HCT116 (cell line): Measurements from ENCODE around the gene MSL1. TPM values are rescaled to one million over a fixed set of nuclear protein-coding genes. Genes with fewer than 3 reads are reported as not detected.
A peak's percentile ranks its signal among the peaks of the same experiment; 100 is the strongest.

Experiments used
- ATAC-seq: fragments of 200-7000 bp; cut with Tn5 transposase; 2 replicates; pipeline ENCODE4 v1.9.1; 2020; ENCODE audit warnings: mild to moderate bottlenecking, moderate library complexity
- BruUV-seq: library from RNA; stranded (reverse); fragments of 400-500 nt; replicated peaks from 2 replicates; lab custom pipeline; 2021; lab: Mats Ljungman, UMichigan
- CTCF ChIA-PET: fragments of 300-600 bp; sonication (Branson Sonifier 250); formaldehyde crosslinking; loops from one replicate; lab custom pipeline; 2021; ENCODE audit warnings: antibody characterized with exemption; lab: Charles Lee
- POLR2A ChIA-PET: fragments of 300-600, 350-600 bp; sonication (Branson Sonifier 250); formaldehyde crosslinking; loops from one replicate; lab custom pipeline; 2021; ENCODE audit warnings: antibody characterized with exemption; lab: Charles Lee
- RAD21 ChIA-PET, 2 experiments: fragments of 300-600 bp; sonication (Branson Sonifier 250); formaldehyde crosslinking; loops; one replicate each; lab custom pipeline; 2023; ENCODE audit warnings: low total read pairs in 2 of 2; ENCODE audit not compliant: uncharacterized antibody in 2 of 2, unreplicated experiment in 2 of 2, low non-redundant PET in 1 of 2; lab: Charles Lee
- DNase-seq: peaks from one replicate; pipeline ENCODE4 v3.0.0-alpha.2; 2010; ENCODE audit warnings: low read depth, low spot score
- H2AFZ ChIP-seq: fragments of 200-600 bp; shearing (Covaris generic), sonication (generic); 2 replicates; pipeline ENCODE4 v1.6.1; 2017; ENCODE audit warnings: low read depth, mixed run types, mixed read lengths, antibody characterized with exemption, low read length; ENCODE audit not compliant: poor library complexity, severe bottlenecking
- H3K27ac ChIP-seq: 2 replicates; pipeline ENCODE4 v1.5.1; 2012; ENCODE audit warnings: low read depth, low read length
- H3K27me3 ChIP-seq: fragments of 200-600 bp; sonication (generic); 2 replicates; pipeline ENCODE4 v1.6.1; 2016; ENCODE audit warnings: mixed run types, low read length, mixed read lengths; ENCODE audit not compliant: insufficient read depth
- H3K36me3 ChIP-seq, 2 experiments: fragments of 200-500 bp in 1 of 2; fragments of 200-600 bp in 1 of 2; sonication (Bioruptor generic) in 1 of 2; sonication (generic) in 1 of 2; 2 replicates each; pipeline versions ENCODE4 v1.5.1 to v1.6.1; 2014 to 2016; ENCODE audit warnings: low read length in 2 of 2, inconsistent platforms in 1 of 2, mixed read lengths in 1 of 2, mixed run types in 1 of 2; ENCODE audit not compliant: insufficient read depth in 2 of 2, control insufficient read depth in 1 of 2
- H3K4me1 ChIP-seq, 2 experiments: fragments of 200-600 bp in 1 of 2; sonication (generic) in 1 of 2; 2 replicates each; pipeline versions ENCODE4 v1.5.1 to v1.6.1; 2012 to 2017; ENCODE audit warnings: low read length in 2 of 2, inconsistent platforms in 1 of 2, mild to moderate bottlenecking in 1 of 2, mixed read lengths in 1 of 2, mixed run types in 1 of 2, moderate library complexity in 1 of 2; ENCODE audit not compliant: insufficient read depth in 2 of 2, control insufficient read depth in 1 of 2
- H3K4me2 ChIP-seq: fragments of 200-600 bp; sonication (generic); 2 replicates; pipeline ENCODE4 v1.6.1; 2017; ENCODE audit warnings: mixed run types, low read length, mixed read lengths
- H3K4me3 ChIP-seq, 2 experiments: fragments of 200-600 bp in 1 of 2; sonication (generic) in 1 of 2; replicated peaks in 1 of 2; 2 replicates each; pipeline ENCODE4 v1.5.1; 2011 to 2016; ENCODE audit warnings: low read length in 2 of 2, control low read depth in 1 of 2, low read depth in 1 of 2, mild to moderate bottlenecking in 1 of 2, mixed read lengths in 1 of 2, mixed run types in 1 of 2
- H3K79me2 ChIP-seq: fragments of 200-600 bp; sonication (generic); 2 replicates; pipeline ENCODE4 v1.6.1; 2017; ENCODE audit warnings: mild to moderate bottlenecking, mixed run types, low read length, moderate library complexity, mixed read lengths; ENCODE audit not compliant: insufficient read depth
- H3K9ac ChIP-seq: fragments of 200-600 bp; sonication (generic); 2 replicates; pipeline ENCODE4 v1.6.1; 2016; ENCODE audit warnings: low read length, mixed read lengths
- H3K9me2 ChIP-seq: fragments of 200-600 bp; sonication (generic), shearing (Covaris generic); 2 replicates; pipeline ENCODE4 v1.6.1; 2017; ENCODE audit warnings: mixed run types, mild to moderate bottlenecking, moderate library complexity; ENCODE audit not compliant: insufficient read depth
- H3K9me3 ChIP-seq, 2 experiments: fragments of 200-500 bp in 1 of 2; fragments of 200-600 bp in 1 of 2; sonication (Bioruptor generic) in 1 of 2; sonication (generic) in 1 of 2; 2 replicates each; pipeline ENCODE4 v1.6.1; 2014 to 2017; ENCODE audit warnings: low read length in 2 of 2, mixed read lengths in 2 of 2, inconsistent platforms in 1 of 2, low read depth in 1 of 2, mild to moderate bottlenecking in 1 of 2, mixed run types in 1 of 2, moderate library complexity in 1 of 2; ENCODE audit not compliant: control insufficient read depth in 1 of 2, insufficient read depth in 1 of 2
- H4K20me1 ChIP-seq: fragments of 200-600 bp; sonication (generic), shearing (Covaris generic); 2 replicates; pipeline ENCODE4 v1.6.1; 2017; ENCODE audit warnings: mixed run types, mild to moderate bottlenecking, moderate library complexity; ENCODE audit not compliant: insufficient read depth
- EZH2 ChIP-seq: fragments of 200-600 bp; sonication (generic); IDR thresholded peaks from 2 replicates; pipeline ENCODE4 v1.6.1; 2017; ENCODE audit warnings: antibody characterized with exemption, mixed run types
- FOSL1 ChIP-seq: IDR thresholded peaks from 2 replicates; pipeline ENCODE4 v1.6.1; 2012; ENCODE audit warnings: low read depth
- JUND ChIP-seq: IDR thresholded peaks from 2 replicates; pipeline ENCODE4 v1.6.1; 2012
- POLR2AphosphoS5 ChIP-seq: IDR thresholded peaks from 2 replicates; pipeline ENCODE4 v1.6.1; 2011; ENCODE audit warnings: mild to moderate bottlenecking, low read depth, low read length, moderate library complexity
- SP1 ChIP-seq: IDR thresholded peaks from 2 replicates; pipeline ENCODE4 v1.6.1; 2012; ENCODE audit warnings: low read depth
- TCF7L2 ChIP-seq: IDR thresholded peaks from 2 replicates; pipeline ENCODE4 v1.7.0; 2011; ENCODE audit warnings: borderline replicate concordance, inconsistent platforms; ENCODE audit not compliant: insufficient read depth, insufficient read length; ENCODE audit errors: extremely low read depth
- ZNF274 ChIP-seq: fragments of 200-500 bp; sonication (Bioruptor generic); IDR thresholded peaks from 2 replicates; pipeline ENCODE4 v1.6.1; 2014; ENCODE audit warnings: mild to moderate bottlenecking, low read depth, low read length, inconsistent platforms
- intact Hi-C: fragments of 100-400 bp; cut with micrococcal nuclease; formaldehyde crosslinking; loops from 2 replicates; pipeline ENCODE4 v1.10.0; 2022
- total RNA-seq: library from RNA; stranded (reverse); gene quantifications from one replicate; pipeline ENCODE4 v1.2.1, GENCODE V29; 2021; ENCODE audit not compliant: unreplicated experiment
- TF ChIP-seq, protein P1 (sequence below): IDR thresholded peaks from 2 replicates; pipeline ENCODE4 v1.6.1; 2012
- TF ChIP-seq, protein P2 (sequence below): IDR thresholded peaks from 2 replicates; pipeline ENCODE4 v1.6.1; 2012; ENCODE audit warnings: low read depth
- TF ChIP-seq, protein P3 (sequence below), 3 experiments: fragments of 200-600 bp in 1 of 3; sonication (generic) in 1 of 3; IDR thresholded peaks in 2 of 3; conservative IDR thresholded peaks in 1 of 3; 2 replicates each; pipeline ENCODE4 v1.5.1; 2012 to 2017; ENCODE audit warnings: low read depth in 2 of 3, low read length in 2 of 3, antibody characterized with exemption in 1 of 3, borderline replicate concordance in 1 of 3, control low read depth in 1 of 3, mild to moderate bottlenecking in 1 of 3, mixed read lengths in 1 of 3, mixed run types in 1 of 3, moderate library complexity in 1 of 3; ENCODE audit not compliant: insufficient read depth in 1 of 3
- TF ChIP-seq, protein P4 (sequence below): IDR thresholded peaks from 2 replicates; pipeline ENCODE4 v1.6.1; 2012

The MSL1 gene
- total RNA-seq, 1 experiment from 2014 or later: 67.2 TPM

DNA sequence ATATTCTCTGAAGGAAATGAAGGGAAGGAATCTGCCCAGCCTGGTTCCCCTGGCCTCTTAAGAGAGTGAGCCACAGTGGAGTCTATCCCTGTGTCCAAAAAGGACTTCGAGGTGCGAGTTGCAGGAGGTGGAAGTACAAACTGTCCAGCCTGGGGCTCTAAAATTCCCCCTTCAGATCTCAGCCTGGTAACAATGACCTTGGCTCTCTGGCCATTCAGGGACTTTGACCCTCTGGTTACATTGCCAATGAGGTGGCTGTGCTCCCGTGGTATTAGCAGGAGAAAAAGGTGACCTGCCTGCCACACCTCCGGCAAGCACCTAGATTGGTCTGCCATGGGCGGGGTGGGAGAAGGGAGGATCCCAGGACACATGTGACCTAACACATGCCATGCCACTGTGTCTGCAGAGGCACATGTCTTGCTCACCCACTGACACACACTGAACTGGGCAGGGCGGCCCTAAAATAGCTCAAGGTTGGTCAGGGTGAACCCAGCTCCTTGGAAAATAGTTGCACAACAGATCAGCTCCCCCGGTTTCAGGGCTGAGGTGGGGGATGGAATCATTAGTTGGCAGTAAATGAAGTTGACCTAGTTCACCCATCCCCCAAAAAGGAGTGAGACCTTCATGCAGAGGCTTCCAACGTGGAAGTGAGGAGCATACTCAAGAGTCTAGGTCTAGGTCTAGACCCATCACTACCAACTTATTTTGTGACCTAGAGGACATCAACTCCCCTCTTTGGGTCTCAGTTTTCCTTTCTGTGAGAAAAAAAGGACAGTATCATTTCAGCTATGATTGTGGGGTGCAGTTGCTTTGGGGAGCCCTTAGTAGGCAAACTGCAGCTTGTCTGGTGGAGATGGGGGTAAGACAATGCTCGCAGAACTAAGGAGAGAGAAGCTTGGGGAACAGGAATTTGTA, 23.6 kb upstream of the MSL1 start:
- H3K79me2 ChIP-seq: peaks cover 42% of the 10 kb centered on the region
- ChIA-PET RAD21 (interaction anchor here (0.8 to 1.2 kb wide), 2 partner anchors 15 to 23 kb away, joined by 3 read pairs; no protein-coding TSS in a partner anchor), CTCF (interaction anchor here (1.5 to 4.5 kb wide), 3 partner anchors 12 to 23 kb away, joined by 5 to 69 read pairs (median 9); no protein-coding TSS in a partner anchor), POLR2A (interaction anchor here (0.7 to 7.6 kb wide), 7 partner anchors 12 to 82 kb away, joined by 3 to 160 read pairs (median 4); partner anchors contain the start of gene MED24)
- no peak for ATAC-seq
- no peak for DNase-seq
- no peaks in the 10 kb centered on the region for H4K20me1 ChIP-seq
- peak overlapping the region; percentile 86 for H3K27ac ChIP-seq
- peak overlapping the region; percentile 94 for H3K4me2 ChIP-seq
- no peaks in the 10 kb centered on the region for H3K9me2 ChIP-seq
- peaks cover 28 to 55% of the 10 kb centered on the region in 2 experiments for H3K4me1 ChIP-seq
- TF ChIP-seq, protein P1, sequence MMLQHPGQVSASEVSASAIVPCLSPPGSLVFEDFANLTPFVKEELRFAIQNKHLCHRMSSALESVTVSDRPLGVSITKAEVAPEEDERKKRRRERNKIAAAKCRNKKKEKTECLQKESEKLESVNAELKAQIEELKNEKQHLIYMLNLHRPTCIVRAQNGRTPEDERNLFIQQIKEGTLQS: no peak
- TF ChIP-seq, protein P2, sequence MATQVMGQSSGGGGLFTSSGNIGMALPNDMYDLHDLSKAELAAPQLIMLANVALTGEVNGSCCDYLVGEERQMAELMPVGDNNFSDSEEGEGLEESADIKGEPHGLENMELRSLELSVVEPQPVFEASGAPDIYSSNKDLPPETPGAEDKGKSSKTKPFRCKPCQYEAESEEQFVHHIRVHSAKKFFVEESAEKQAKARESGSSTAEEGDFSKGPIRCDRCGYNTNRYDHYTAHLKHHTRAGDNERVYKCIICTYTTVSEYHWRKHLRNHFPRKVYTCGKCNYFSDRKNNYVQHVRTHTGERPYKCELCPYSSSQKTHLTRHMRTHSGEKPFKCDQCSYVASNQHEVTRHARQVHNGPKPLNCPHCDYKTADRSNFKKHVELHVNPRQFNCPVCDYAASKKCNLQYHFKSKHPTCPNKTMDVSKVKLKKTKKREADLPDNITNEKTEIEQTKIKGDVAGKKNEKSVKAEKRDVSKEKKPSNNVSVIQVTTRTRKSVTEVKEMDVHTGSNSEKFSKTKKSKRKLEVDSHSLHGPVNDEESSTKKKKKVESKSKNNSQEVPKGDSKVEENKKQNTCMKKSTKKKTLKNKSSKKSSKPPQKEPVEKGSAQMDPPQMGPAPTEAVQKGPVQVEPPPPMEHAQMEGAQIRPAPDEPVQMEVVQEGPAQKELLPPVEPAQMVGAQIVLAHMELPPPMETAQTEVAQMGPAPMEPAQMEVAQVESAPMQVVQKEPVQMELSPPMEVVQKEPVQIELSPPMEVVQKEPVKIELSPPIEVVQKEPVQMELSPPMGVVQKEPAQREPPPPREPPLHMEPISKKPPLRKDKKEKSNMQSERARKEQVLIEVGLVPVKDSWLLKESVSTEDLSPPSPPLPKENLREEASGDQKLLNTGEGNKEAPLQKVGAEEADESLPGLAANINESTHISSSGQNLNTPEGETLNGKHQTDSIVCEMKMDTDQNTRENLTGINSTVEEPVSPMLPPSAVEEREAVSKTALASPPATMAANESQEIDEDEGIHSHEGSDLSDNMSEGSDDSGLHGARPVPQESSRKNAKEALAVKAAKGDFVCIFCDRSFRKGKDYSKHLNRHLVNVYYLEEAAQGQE: no peak
- TF ChIP-seq TCF7L2 (no peak), JUND (no peak), POLR2AphosphoS5 (no peak), SP1 (0 out of 2 replicates have a peak, but pooled peaks have one; percentile 19), ZNF274 (no peak), FOSL1 (no peak), EZH2 (no peak)
- TF ChIP-seq, protein P3, sequence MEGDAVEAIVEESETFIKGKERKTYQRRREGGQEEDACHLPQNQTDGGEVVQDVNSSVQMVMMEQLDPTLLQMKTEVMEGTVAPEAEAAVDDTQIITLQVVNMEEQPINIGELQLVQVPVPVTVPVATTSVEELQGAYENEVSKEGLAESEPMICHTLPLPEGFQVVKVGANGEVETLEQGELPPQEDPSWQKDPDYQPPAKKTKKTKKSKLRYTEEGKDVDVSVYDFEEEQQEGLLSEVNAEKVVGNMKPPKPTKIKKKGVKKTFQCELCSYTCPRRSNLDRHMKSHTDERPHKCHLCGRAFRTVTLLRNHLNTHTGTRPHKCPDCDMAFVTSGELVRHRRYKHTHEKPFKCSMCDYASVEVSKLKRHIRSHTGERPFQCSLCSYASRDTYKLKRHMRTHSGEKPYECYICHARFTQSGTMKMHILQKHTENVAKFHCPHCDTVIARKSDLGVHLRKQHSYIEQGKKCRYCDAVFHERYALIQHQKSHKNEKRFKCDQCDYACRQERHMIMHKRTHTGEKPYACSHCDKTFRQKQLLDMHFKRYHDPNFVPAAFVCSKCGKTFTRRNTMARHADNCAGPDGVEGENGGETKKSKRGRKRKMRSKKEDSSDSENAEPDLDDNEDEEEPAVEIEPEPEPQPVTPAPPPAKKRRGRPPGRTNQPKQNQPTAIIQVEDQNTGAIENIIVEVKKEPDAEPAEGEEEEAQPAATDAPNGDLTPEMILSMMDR (IDR thresholded peaks at IDR 0.05 in 2 of 3, conservative IDR thresholded peaks at IDR 0.05 in 1 of 3; ENCODE audit: borderline replicate concordance in 1 of 3, insufficient read depth in 1 of 3, low read depth in 2 of 3, low read length in 2 of 3): no peak
- TF ChIP-seq, protein P4, sequence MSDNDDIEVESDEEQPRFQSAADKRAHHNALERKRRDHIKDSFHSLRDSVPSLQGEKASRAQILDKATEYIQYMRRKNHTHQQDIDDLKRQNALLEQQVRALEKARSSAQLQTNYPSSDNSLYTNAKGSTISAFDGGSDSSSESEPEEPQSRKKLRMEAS: peak; percentile 82
- BruUV-seq: no TSS peak
- H3K4me3 ChIP-seq: peak overlapping the region; percentile 50 to 53
- peak overlapping the region; percentile 65 for H3K9ac ChIP-seq
- H3K9me3 ChIP-seq: no peaks in the 10 kb centered on the region
- peaks cover 37 to 49% of the 10 kb centered on the region in 2 experiments for H3K36me3 ChIP-seq
- intact Hi-C loops: no loop called here
- H3K27me3 ChIP-seq: no peaks in the 10 kb centered on the region
- no peak overlapping the region for H2AFZ ChIP-seq
